ENCODE measurements around the gene ACTRT2. TPM values are rescaled to one million over a fixed set of nuclear protein-coding genes. Genes with fewer than 3 reads are reported as not detected.

Gene ACTRT2
- total and polyA plus RNA-seq, 2 donors (not counting 3 experiments of a cell fraction or from before 2014, with no cell fraction given), result not detected

DNA sequence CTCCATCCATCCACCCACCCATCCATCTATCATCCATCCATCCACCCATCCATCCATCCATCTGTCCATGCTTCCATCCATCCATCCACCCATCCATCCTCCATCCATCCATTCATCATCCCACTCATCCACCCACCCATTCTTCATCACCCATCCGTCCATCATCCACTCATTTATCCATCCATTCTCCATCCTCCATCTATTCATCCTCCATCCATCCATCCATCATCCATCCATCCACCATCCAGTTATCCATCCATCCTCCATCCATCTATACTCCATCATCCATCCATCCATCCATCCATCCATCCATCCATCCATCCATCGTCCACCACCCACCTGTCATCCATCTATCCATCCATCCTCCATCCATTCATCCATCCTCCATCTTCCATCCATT lies 32.1 kb upstream of the ACTRT2 start:
- Histone ChIP-seq H3K36me3 (ENCODE audit: control insufficient read depth in 2 of 2, extremely low read depth in 1 of 2, insufficient read depth in 2 of 2, low read length in 2 of 2) (no peaks in the 10 kb centered on the region), H3K9me1 (replicated peaks; ENCODE audit: control insufficient read depth, extremely low read depth, insufficient read depth, low read length) (no peaks in the 10 kb centered on the region), H3K27me3 (ENCODE audit: control insufficient read depth in 2 of 2, insufficient read depth in 2 of 2, low read length in 2 of 2) (no peaks in the 10 kb centered on the region), H3K79me2 (ENCODE audit: control insufficient read depth, insufficient read depth, low read length) (no peaks in the 10 kb centered on the region), H3K27ac (ENCODE audit: insufficient read depth, low read depth, low read length) (no peak overlapping the region), H3K4me2 (ENCODE audit: insufficient read depth, low read length) (no peak overlapping the region), H3K9ac (replicated peaks; ENCODE audit: extremely low read depth, insufficient read depth, low read length) (no peak overlapping the region), H3K9me3 (replicated peaks; ENCODE audit: control insufficient read depth, insufficient read depth, low read length) (peaks cover 9% of the 10 kb centered on the region), H2AFZ (ENCODE audit: low read depth, low read length) (no peak overlapping the region), H3K4me1 (ENCODE audit: control insufficient read depth, extremely low read depth, insufficient read depth, low read length) (no peaks in the 10 kb centered on the region), H3K4me3 (replicated peaks in 1 of 3; ENCODE audit: insufficient read depth in 1 of 3, low read depth in 1 of 3, low read length in 3 of 3) (no peak overlapping the region), H4K20me1 (replicated peaks; ENCODE audit: control insufficient read depth, extremely low read depth, insufficient read depth, low read length) (no peaks in the 10 kb centered on the region)
- BruUV-seq (replicated peaks), result no TSS peak
- CTCF ChIA-PET, result no interaction called here
- FAIRE-seq, result no peak
- TF ChIP-seq CTCF (IDR thresholded peaks at IDR 0.05; ENCODE audit: extremely low read depth in 1 of 2, insufficient read depth in 1 of 2, low read depth in 1 of 2, low read length in 2 of 2) (no peak), EZH2 (IDR thresholded peaks at IDR 0.05; ENCODE audit: borderline replicate concordance, low read depth, low read length, severe bottlenecking) (no peak), POLR2A (IDR thresholded peaks at IDR 0.05; ENCODE audit: low read depth, low read length) (no peak), FOS (IDR thresholded peaks at IDR 0.05; ENCODE audit: borderline replicate concordance, insufficient read depth, low read length) (no peak), MYC (IDR thresholded peaks at IDR 0.05; ENCODE audit: low read depth, low read length) (no peak), POLR2AphosphoS5 (IDR thresholded peaks at IDR 0.05; ENCODE audit: insufficient read depth, low read depth, low read length) (no peak), GATA2 (IDR thresholded peaks at IDR 0.05; ENCODE audit: insufficient read depth, insufficient read length, low read depth, low read length) (no peak), JUN (IDR thresholded peaks at IDR 0.05; ENCODE audit: borderline replicate concordance, insufficient read depth, insufficient read length, low read depth) (no peak)
- dilution Hi-C loops (cut with MboI; ENCODE audit: extremely low pct_ligation_motif_present, low sequenced_read_pairs), result no loop called here
- POLR2A ChIA-PET, result no interaction called here
- intact Hi-C loops (cut with micrococcal nuclease), result no loop called here
- no peak for DNase-seq (ENCODE audit: low read depth, low spot score)

Measured in endothelial cell of umbilical vein (primary cell).